ENCODE results near the gene EIF4EBP2. TPM values are rescaled to one million over a fixed set of nuclear protein-coding genes. Genes with fewer than 3 reads are reported as not detected.

The EIF4EBP2 gene
- total RNA-seq, 1 experiment from 2014 or later, result 36.7 TPM

- Histone ChIP-seq H3K4me3 (replicated peaks in 1 of 2; ENCODE audit: low read depth in 1 of 2, low read length in 2 of 2) (no peak overlapping the region), H3K9me3 (ENCODE audit: control insufficient read depth in 1 of 2, insufficient read depth in 1 of 2, low read depth in 1 of 2, low read length in 2 of 2) (no peaks in the 10 kb centered on the region), H3K4me1 (ENCODE audit: control insufficient read depth in 1 of 2, insufficient read depth in 2 of 2, low read length in 2 of 2) (0 out of 4 replicates have a peak, but pooled peaks cover 0 to 6% of the 10 kb centered on the region in 2 experiments), H3K27ac (ENCODE audit: low read depth, low read length) (no peak overlapping the region), H3K9ac (ENCODE audit: low read length) (no peak overlapping the region), H4K20me1 (ENCODE audit: insufficient read depth) (no peaks in the 10 kb centered on the region), H2AFZ (ENCODE audit: low read depth, low read length, poor library complexity, severe bottlenecking) (no peak overlapping the region), H3K4me2 (ENCODE audit: low read length) (no peak overlapping the region), H3K79me2 (ENCODE audit: insufficient read depth, low read length) (peaks cover 2% of the 10 kb centered on the region; the same call in 1 of the 2 replicates), H3K27me3 (ENCODE audit: insufficient read depth, low read length) (no peaks in the 10 kb centered on the region), H3K9me2 (ENCODE audit: insufficient read depth) (no peaks in the 10 kb centered on the region), H3K36me3 (ENCODE audit: control insufficient read depth in 1 of 2, insufficient read depth in 2 of 2, low read length in 2 of 2) (no peaks in the 10 kb centered on the region)
- DNase-seq (ENCODE audit: low read depth, low spot score), result no peak
- ATAC-seq, result no peak
- no peak for TF ChIP-seq EZH2phosphoT487 (IDR thresholded peaks at IDR 0.05; ENCODE audit: borderline replicate concordance)
- TF ChIP-seq FOSL1 (IDR thresholded peaks at IDR 0.05; ENCODE audit: low read depth), result no peak
- no peak for TF ChIP-seq SIN3A (IDR thresholded peaks at IDR 0.05; ENCODE audit: low read depth)
- TF ChIP-seq CEBPB (IDR thresholded peaks at IDR 0.05; ENCODE audit: low read depth), result no peak
- no peak for TF ChIP-seq ZNF274 (IDR thresholded peaks at IDR 0.05; ENCODE audit: low read depth, low read length)
- TF ChIP-seq JUND (IDR thresholded peaks at IDR 0.05), result no peak
- no peak for TF ChIP-seq SRF (IDR thresholded peaks at IDR 0.05; ENCODE audit: low read depth)
- TF ChIP-seq TCF7L2 (IDR thresholded peaks at IDR 0.05; ENCODE audit: borderline replicate concordance, extremely low read depth, insufficient read depth, insufficient read length), result no peak
- TF ChIP-seq REST (IDR thresholded peaks at IDR 0.05; ENCODE audit: low read depth), result no peak
- TF ChIP-seq ZBTB33 (IDR thresholded peaks at IDR 0.05; ENCODE audit: extremely low read depth, insufficient replicate concordance, low read length), result no peak
- no peak for TF ChIP-seq ZFX (IDR thresholded peaks at IDR 0.05)
- no peak for TF ChIP-seq YY1 (IDR thresholded peaks at IDR 0.05; ENCODE audit: extremely low read depth, insufficient replicate concordance, low read depth, low read length)
- TF ChIP-seq POLR2AphosphoS5 (IDR thresholded peaks at IDR 0.05; ENCODE audit: low read depth, low read length), result no peak
- no peak for TF ChIP-seq CTCF (IDR thresholded peaks at IDR 0.05 in 2 of 3, conservative IDR thresholded peaks at IDR 0.05 in 1 of 3; ENCODE audit: borderline replicate concordance in 1 of 3, insufficient read depth in 1 of 3, low read depth in 2 of 3, low read length in 2 of 3)
- no peak for TF ChIP-seq MAX (IDR thresholded peaks at IDR 0.05)
- TF ChIP-seq RAD21 (IDR thresholded peaks at IDR 0.05; ENCODE audit: low read depth), result no peak
- TF ChIP-seq EGR1 (IDR thresholded peaks at IDR 0.05; ENCODE audit: low read depth), result no peak
- BruUV-seq (replicated peaks), result no TSS peak
- POLR2A ChIA-PET, result no interaction called here
- RAD21 ChIA-PET (ENCODE audit: low non-redundant PET in 1 of 2, low total read pairs in 2 of 2, uncharacterized antibody in 2 of 2, unreplicated experiment in 2 of 2), result interaction anchor here in 1 of 2 experiments (1.6 kb wide), 1 partner anchor 134 kb away, joined by 3 read pairs; no protein-coding TSS in a partner anchor
- intact Hi-C loops (cut with micrococcal nuclease), result no loop called here
- CTCF ChIA-PET, result interaction anchor here (1.3 to 1.9 kb wide), 3 partner anchors 9 to 134 kb away, joined by 3 to 10 read pairs (median 3); no protein-coding TSS in a partner anchor
Observed at GRCh38 chr10:70355051-70356021, 48.6 kb upstream of the EIF4EBP2 start.

Data from HCT116 (cell line).